Measurements from ENCODE around the gene ZNF407. TPM values are rescaled to one million over a fixed set of nuclear protein-coding genes. Genes with fewer than 3 reads are reported as not detected.

Gene ZNF407
- total and polyA plus RNA-seq, 2 of the 13 experiments (the other 11 are each of a cell fraction or from before 2014, with no cell fraction given): 2.3 to 8.7 TPM

DNA sequence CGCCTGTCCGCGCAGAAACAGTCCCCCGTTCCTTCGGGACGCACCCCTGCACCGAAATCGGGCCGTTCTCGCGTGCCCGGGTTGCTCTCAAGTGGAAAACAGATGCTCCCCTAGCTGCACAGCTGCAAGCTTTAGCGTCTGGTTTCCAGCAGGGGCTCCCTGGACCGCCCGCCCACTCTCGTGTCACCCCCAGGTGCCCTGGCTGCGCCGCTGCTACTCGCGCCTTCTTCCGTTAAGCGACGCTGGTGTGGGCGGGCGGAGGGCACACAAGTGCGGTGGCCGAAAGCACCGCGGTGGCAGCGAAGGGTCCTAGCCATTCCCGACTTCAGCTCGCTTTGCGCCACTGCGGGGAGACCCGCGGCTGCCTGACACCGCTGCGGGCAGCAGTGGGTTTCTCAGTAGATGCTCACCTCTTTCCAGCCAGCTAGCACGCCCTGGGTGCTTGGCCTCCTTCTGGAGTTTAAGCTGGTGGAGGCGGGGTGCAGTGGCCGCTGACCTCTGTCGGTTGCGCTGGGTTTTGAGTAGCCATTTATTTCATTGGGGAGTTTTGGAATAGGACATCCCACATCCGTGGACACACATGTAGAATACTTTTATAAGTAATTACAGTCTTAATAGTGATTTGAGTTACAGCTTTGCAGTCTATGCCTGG is 806 bp downstream of the ZNF407 start (continued):
- TF ChIP-seq FUBP1 (CRISPR knock-in tag; IDR thresholded peaks at IDR 0.05; ENCODE audit: borderline replicate concordance): no peak
- peak; percentile 55; the same call in 1 of the 2 replicates for TF ChIP-seq MTA1 (CRISPR knock-in tag; IDR thresholded peaks at IDR 0.05; ENCODE audit: borderline replicate concordance)
- TF ChIP-seq ZBTB34 (CRISPR knock-in tag; IDR thresholded peaks at IDR 0.05): no peak
- no peak for TF ChIP-seq JUNB (CRISPR knock-in tag; IDR thresholded peaks at IDR 0.05; ENCODE audit: borderline replicate concordance)
- no peak for TF ChIP-seq ZNF282 (IDR thresholded peaks at IDR 0.05; ENCODE audit: partially characterized antibody)
- no peak for TF ChIP-seq MBD4 (IDR thresholded peaks at IDR 0.05; ENCODE audit: borderline replicate concordance, low read length)
- TF ChIP-seq RFX5 (IDR thresholded peaks at IDR 0.05; ENCODE audit: low read depth, low read length): no peak
- no peak; the same call in 1 of the 2 replicates for TF ChIP-seq DNMT1 (CRISPR knock-in tag; IDR thresholded peaks at IDR 0.05)
- TF ChIP-seq CAMTA2 (CRISPR knock-in tag; IDR thresholded peaks at IDR 0.05; ENCODE audit: borderline replicate concordance): no peak; the same call in 1 of the 2 replicates
- no peak for TF ChIP-seq GTF3A (CRISPR knock-in tag; conservative IDR thresholded peaks at IDR 0.05)
- peak in 1 of 2 experiments; percentile 47; a peak in 1 of 4 replicates for TF ChIP-seq POLR2A (IDR thresholded peaks at IDR 0.05; ENCODE audit: insufficient read depth in 1 of 2, low read depth in 2 of 2, low read length in 2 of 2)
- TF ChIP-seq ARNT2 (CRISPR knock-in tag; IDR thresholded peaks at IDR 0.05; ENCODE audit: low read depth): peak; percentile 11; the same call in 1 of the 2 replicates
- TF ChIP-seq LCORL (IDR thresholded peaks at IDR 0.05): no peak
- peak; percentile 45; the same call in 1 of the 2 replicates for TF ChIP-seq LCORL (CRISPR knock-in tag; IDR thresholded peaks at IDR 0.05)
- TF ChIP-seq ZNF569 (CRISPR knock-in tag; IDR thresholded peaks at IDR 0.05; ENCODE audit: borderline replicate concordance): 0 out of 2 replicates have a peak, but pooled peaks have one; percentile 28
- peak; percentile 89; the same call in 1 of the 2 replicates for TF ChIP-seq ZNF44 (CRISPR knock-in tag; IDR thresholded peaks at IDR 0.05)
- TF ChIP-seq, protein P1, sequence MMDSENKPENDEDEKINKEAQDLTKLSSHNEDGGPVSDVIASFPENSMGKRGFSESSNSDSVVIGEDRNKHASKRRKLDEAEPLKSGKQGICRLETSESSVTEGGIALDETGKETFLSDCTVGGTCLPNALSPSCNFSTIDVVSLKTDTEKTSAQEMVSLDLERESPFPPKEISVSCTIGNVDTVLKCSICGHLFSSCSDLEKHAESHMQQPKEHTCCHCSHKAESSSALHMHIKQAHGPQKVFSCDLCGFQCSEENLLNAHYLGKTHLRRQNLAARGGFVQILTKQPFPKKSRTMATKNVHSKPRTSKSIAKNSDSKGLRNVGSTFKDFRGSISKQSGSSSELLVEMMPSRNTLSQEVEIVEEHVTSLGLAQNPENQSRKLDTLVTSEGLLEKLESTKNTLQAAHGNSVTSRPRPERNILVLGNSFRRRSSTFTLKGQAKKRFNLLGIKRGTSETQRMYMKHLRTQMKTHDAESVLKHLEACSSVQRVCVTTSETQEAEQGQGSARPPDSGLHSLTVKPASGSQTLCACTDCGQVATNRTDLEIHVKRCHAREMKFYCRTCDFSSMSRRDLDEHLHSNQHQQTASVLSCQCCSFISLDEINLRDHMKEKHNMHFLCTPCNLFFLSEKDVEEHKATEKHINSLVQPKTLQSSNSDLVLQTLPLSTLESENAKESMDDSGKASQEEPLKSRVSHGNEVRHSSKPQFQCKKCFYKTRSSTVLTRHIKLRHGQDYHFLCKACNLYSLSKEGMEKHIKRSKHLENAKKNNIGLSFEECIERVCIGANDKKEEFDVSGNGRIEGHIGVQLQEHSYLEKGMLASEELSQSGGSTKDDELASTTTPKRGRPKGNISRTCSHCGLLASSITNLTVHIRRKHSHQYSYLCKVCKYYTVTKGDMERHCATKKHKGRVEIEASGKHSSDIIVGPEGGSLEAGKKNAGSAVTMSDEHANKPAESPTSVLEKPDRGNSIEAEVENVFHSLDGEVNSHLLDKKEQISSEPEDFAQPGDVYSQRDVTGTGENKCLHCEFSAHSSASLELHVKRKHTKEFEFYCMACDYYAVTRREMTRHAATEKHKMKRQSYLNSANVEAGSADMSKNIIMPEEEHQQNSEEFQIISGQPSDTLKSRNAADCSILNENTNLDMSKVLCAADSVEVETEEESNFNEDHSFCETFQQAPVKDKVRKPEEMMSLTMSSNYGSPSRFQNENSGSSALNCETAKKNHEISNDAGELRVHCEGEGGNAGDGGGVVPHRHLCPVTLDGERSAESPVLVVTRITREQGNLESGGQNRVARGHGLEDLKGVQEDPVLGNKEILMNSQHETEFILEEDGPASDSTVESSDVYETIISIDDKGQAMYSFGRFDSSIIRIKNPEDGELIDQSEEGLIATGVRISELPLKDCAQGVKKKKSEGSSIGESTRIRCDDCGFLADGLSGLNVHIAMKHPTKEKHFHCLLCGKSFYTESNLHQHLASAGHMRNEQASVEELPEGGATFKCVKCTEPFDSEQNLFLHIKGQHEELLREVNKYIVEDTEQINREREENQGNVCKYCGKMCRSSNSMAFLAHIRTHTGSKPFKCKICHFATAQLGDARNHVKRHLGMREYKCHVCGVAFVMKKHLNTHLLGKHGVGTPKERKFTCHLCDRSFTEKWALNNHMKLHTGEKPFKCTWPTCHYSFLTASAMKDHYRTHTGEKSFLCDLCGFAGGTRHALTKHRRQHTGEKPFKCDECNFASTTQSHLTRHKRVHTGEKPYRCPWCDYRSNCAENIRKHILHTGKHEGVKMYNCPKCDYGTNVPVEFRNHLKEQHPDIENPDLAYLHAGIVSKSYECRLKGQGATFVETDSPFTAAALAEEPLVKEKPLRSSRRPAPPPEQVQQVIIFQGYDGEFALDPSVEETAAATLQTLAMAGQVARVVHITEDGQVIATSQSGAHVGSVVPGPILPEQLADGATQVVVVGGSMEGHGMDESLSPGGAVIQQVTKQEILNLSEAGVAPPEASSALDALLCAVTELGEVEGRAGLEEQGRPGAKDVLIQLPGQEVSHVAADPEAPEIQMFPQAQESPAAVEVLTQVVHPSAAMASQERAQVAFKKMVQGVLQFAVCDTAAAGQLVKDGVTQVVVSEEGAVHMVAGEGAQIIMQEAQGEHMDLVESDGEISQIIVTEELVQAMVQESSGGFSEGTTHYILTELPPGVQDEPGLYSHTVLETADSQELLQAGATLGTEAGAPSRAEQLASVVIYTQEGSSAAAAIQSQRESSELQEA (CRISPR knock-in tag; IDR thresholded peaks at IDR 0.05; ENCODE audit: not compliant biosample characterization): peak; percentile 62
- no peak for TF ChIP-seq ZBTB21 (CRISPR knock-in tag; IDR thresholded peaks at IDR 0.05)
- 0 out of 2 replicates have a peak, but pooled peaks have one; percentile 55 for TF ChIP-seq ZNF749 (CRISPR knock-in tag; IDR thresholded peaks at IDR 0.05; ENCODE audit: borderline replicate concordance)
